Measurements from ENCODE around the gene DDX28.

DNA sequence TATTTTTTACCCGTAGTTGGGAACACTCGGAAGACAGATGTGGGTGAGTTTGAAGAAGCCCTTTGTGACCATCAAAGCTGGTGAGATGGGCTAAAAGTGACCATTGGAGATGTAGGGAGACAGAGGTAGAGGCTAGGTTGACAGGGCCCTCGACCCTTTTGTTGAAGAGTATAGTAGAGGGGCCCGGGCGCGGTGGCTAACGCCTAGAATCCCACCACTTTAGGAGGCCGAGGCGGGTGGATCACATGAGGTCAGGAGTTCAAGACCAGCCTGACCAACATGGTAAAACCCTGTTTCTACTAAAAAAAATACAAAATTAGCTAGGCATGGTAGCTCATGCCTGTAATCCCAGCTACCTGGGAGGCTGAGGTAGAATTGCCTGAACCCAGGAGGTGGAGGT, 45.9 kb upstream of the DDX28 start:
- TF ChIP-seq, protein P1, sequence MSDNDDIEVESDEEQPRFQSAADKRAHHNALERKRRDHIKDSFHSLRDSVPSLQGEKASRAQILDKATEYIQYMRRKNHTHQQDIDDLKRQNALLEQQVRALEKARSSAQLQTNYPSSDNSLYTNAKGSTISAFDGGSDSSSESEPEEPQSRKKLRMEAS (IDR thresholded peaks at IDR 0.05; ENCODE audit: low read depth, low read length), result no peak
- TF ChIP-seq CTCF (IDR thresholded peaks at IDR 0.05; ENCODE audit: low read depth, low read length), result no peak
- TF ChIP-seq POLR2A (IDR thresholded peaks at IDR 0.05; ENCODE audit: extremely low read depth, insufficient read length), result no peak
- no peak for TF ChIP-seq MYC (IDR thresholded peaks at IDR 0.05; ENCODE audit: low read depth, low read length)

Measured in NB4 (cell line).